H54 (cell line): ENCODE results near the gene FAM171A1.

Source experiments
- DNase-seq: peaks from one replicate; pipeline ENCODE4 v3.0.0; 2011; ENCODE audit warnings: low spot score, mixed read lengths; ENCODE audit not compliant: insufficient read length
- FAIRE-seq: peaks from 3 replicates; lab custom pipeline; 2011; peaks lifted over from hg19 to GRCh38; lab: Jason Lieb, UNC
- POLR2A ChIP-seq: IDR thresholded peaks from 2 replicates; pipeline ENCODE4 v1.6.1; 2011; ENCODE audit warnings: low read depth, mild to moderate bottlenecking, low read length

The FAM171A1 gene

GRCh38 chr10:15188603-15189002 lies 182.5 kb downstream of the FAM171A1 start:
- TF ChIP-seq POLR2A: no peak
- DNase-seq (no peak), FAIRE-seq (no peak)

GRCh38 chr10:15183689-15184481 lies 187.2 kb downstream of the FAM171A1 start:
- no peak for TF ChIP-seq POLR2A
- FAIRE-seq (no peak), DNase-seq (no peak)

GRCh38 chr10:15182540-15183207 lies 188.4 kb downstream of the FAM171A1 start:
- TF ChIP-seq POLR2A: no peak
- FAIRE-seq (no peak), DNase-seq (no peak)

GRCh38 chr10:15181576-15182156 lies 189.4 kb downstream of the FAM171A1 start:
- no peak for TF ChIP-seq POLR2A
- FAIRE-seq (no peak), DNase-seq (no peak)

- FAIRE-seq (no peak), DNase-seq (no peak)
- TF ChIP-seq POLR2A: no peak
Observed at GRCh38 chr10:15180736-15181135, 190.4 kb downstream of the FAM171A1 start.

- no peak for FAIRE-seq
- DNase-seq: no peak
- TF ChIP-seq POLR2A: no peak
Observed at GRCh38 chr10:15176269-15176668, 194.8 kb downstream of the FAM171A1 start.

- FAIRE-seq (no peak), DNase-seq (no peak)
- TF ChIP-seq POLR2A: no peak
Observed at GRCh38 chr10:15175587-15175986, 195.5 kb downstream of the FAM171A1 start.

- FAIRE-seq (no peak), DNase-seq (no peak)
- no peak for TF ChIP-seq POLR2A
Observed at GRCh38 chr10:15172306-15172840, 198.7 kb downstream of the FAM171A1 start.

GRCh38 chr10:15169555-15170401 lies 201.3 kb downstream of the FAM171A1 start:
- DNase-seq (no peak), FAIRE-seq (no peak)
- TF ChIP-seq POLR2A: no peak

- FAIRE-seq: no peak
- TF ChIP-seq POLR2A: peak; percentile 64; the same call in 1 of the 2 replicates
Observed at GRCh38 chr10:15168786-15169554, 202.1 kb downstream of the FAM171A1 start.

GRCh38 chr10:15168291-15168785 lies 202.8 kb downstream of the FAM171A1 start, which contains the start of gene NMT2:
Gene NMT2 (minus strand): TSS chr10:15168693. CDS start chr10:15168612, 81 bp downstream.
- FAIRE-seq: no peak
- DNase-seq: peak; percentile 82
- peak; percentile 94 for TF ChIP-seq POLR2A

More at GRCh38 chr10:15168786-15169554, 202.1 kb downstream of the FAM171A1 start:
- peak; percentile 80 for DNase-seq
